Esophagus muscularis mucosa (tissue), 4 donors: ENCODE results near the gene BCAS1. TPM values are rescaled to one million over a fixed set of nuclear protein-coding genes. Genes with fewer than 3 reads are reported as not detected.

ENCODE experiments used
- DNase-seq: peaks from one replicate; pipeline ENCODE4 v3.0.0-alpha.2; 2017; ENCODE audit errors: extremely low spot score
- H3K27ac ChIP-seq, 4 donors: fragments of 200-600 bp; sonication (generic); replicated peaks in 1 of 4; 1 replicate in 3 of 4; 2 replicates in 1 of 4; pipeline ENCODE4 v1.5.1; 2016 to 2019; ENCODE audit warnings: mild to moderate bottlenecking in 1 of 4
- H3K27me3 ChIP-seq, 4 donors: fragments of 200-600 bp; sonication (generic); one replicate each; pipeline versions ENCODE4 v1.5.1 to v1.6.0; 2016 to 2019
- H3K36me3 ChIP-seq, 4 donors: fragments of 200-600 bp; sonication (generic); one replicate each; pipeline ENCODE4 v1.5.1; 2016 to 2019
- H3K4me1 ChIP-seq, 4 donors: fragments of 200-600 bp; sonication (generic); one replicate each; pipeline ENCODE4 v1.5.1; 2016 to 2019
- H3K4me3 ChIP-seq, 4 donors: fragments of 200-600 bp; sonication (generic); 1 replicate in 2 of 4; 2 replicates in 2 of 4; pipeline ENCODE4 v1.5.1; 2016 to 2019; ENCODE audit warnings: mild to moderate bottlenecking in 4 of 4, moderate library complexity in 1 of 4
- H3K9me3 ChIP-seq, 4 donors: fragments of 200-600 bp; sonication (generic); 1 replicate in 3 of 4; 2 replicates in 1 of 4; pipeline ENCODE4 v1.5.1; 2016 to 2019
- CTCF ChIP-seq, 3 experiments: fragments of 200-600 bp in 2 of 3; fragments of 450-650 bp in 1 of 3; sonication (generic) in 2 of 3; IDR thresholded peaks; one replicate each; pipeline ENCODE4 v1.5.1; 2017 to 2019; ENCODE audit warnings: antibody characterized with exemption in 3 of 3, mild to moderate bottlenecking in 2 of 3, moderate library complexity in 1 of 3
- EP300 ChIP-seq: sonication (generic); formaldehyde crosslinking; IDR thresholded peaks from one replicate; pipeline ENCODE4 v1.6.1; 2017; ENCODE audit warnings: antibody characterized with exemption
- POLR2A ChIP-seq: fragments of 450-650 bp; IDR thresholded peaks from one replicate; pipeline ENCODE4 v1.6.1; 2017; ENCODE audit warnings: antibody characterized with exemption, moderate library complexity, mild to moderate bottlenecking, low read depth
- POLR2AphosphoS5 ChIP-seq, 2 donors: sonication (generic); formaldehyde crosslinking; IDR thresholded peaks; one replicate each; pipeline ENCODE4 v1.6.1; 2017; ENCODE audit warnings: antibody characterized with exemption in 2 of 2
- WGBS: methylation state at CpG from one replicate; pipeline ENCODE4 v1.1.5; 2018; 5-methylcytosine and 5-hydroxymethylcytosine counted together
- intact Hi-C: fragments of 100-400 bp; cut with DNase I; formaldehyde crosslinking; loops from one replicate; pipeline ENCODE4 v1.15.1; 2023
- total RNA-seq, 4 donors: library from RNA; depleted of rRNA; stranded (reverse); fragments of >200 nt; gene quantifications; one replicate each; pipeline versions ENCODE4 v1.1.0 to v1.2.1, GENCODE V29; 2016

BCAS1 gene
- total RNA-seq, 4 donors from 2014 or later: 0.13 to 0.46 TPM; not detected in 2

GRCh38 chr20:54056762-54057639 lies 13.4 kb downstream of the BCAS1 start:
- DNase-seq: no peak
- no peaks in the 10 kb centered on the region for H3K9me3 ChIP-seq
- no peak overlapping the region for H3K4me3 ChIP-seq
- H3K4me1 ChIP-seq: peaks cover 0 to 2% (median 0%) of the 10 kb centered on the region in 4 donors
- TF ChIP-seq EP300 (no peak), CTCF (IDR thresholded peaks at IDR 0.05) (no peak), POLR2A (no peak), POLR2AphosphoS5 (IDR thresholded peaks at IDR 0.05) (no peak)
- H3K27me3 ChIP-seq: no peaks in the 10 kb centered on the region
- no peak overlapping the region for H3K27ac ChIP-seq
- 91% methylated on average over 3 of the region's 3 CpGs for WGBS
- intact Hi-C loops: no loop called here
- no peaks in the 10 kb centered on the region for H3K36me3 ChIP-seq

- WGBS: 80% methylated on average over 5 of the region's 5 CpGs
- H3K4me3 ChIP-seq: no peak overlapping the region
- H3K27ac ChIP-seq: no peak overlapping the region
- no peaks in the 10 kb centered on the region for H3K4me1 ChIP-seq
- TF ChIP-seq POLR2AphosphoS5 (IDR thresholded peaks at IDR 0.05) (no peak), POLR2A (no peak), EP300 (no peak), CTCF (IDR thresholded peaks at IDR 0.05) (no peak)
- intact Hi-C loops: no loop called here
- peaks cover 0 to 4% (median 0%) of the 10 kb centered on the region in 4 donors for H3K9me3 ChIP-seq
- DNase-seq: no peak
- no peaks in the 10 kb centered on the region for H3K27me3 ChIP-seq
- no peaks in the 10 kb centered on the region for H3K36me3 ChIP-seq
These were observed 15.9 kb downstream of the BCAS1 start for GRCh38 chr20:54054516-54054915.

GRCh38 chr20:54051068-54051467 lies 19.3 kb downstream of the BCAS1 start:
- no peaks in the 10 kb centered on the region for H3K4me1 ChIP-seq
- H3K36me3 ChIP-seq: no peaks in the 10 kb centered on the region
- H3K4me3 ChIP-seq: no peak overlapping the region
- no peak overlapping the region for H3K27ac ChIP-seq
- intact Hi-C loops: no loop called here
- no peak for DNase-seq
- H3K9me3 ChIP-seq: peaks cover 0 to 4% (median 0%) of the 10 kb centered on the region in 4 donors
- 75% methylated on average over 2 of the region's 2 CpGs for WGBS
- no peak for TF ChIP-seq EP300
- no peak for TF ChIP-seq POLR2A
- no peak for TF ChIP-seq POLR2AphosphoS5 (IDR thresholded peaks at IDR 0.05)
- TF ChIP-seq CTCF (IDR thresholded peaks at IDR 0.05): no peak
- no peaks in the 10 kb centered on the region for H3K27me3 ChIP-seq

- H3K27ac ChIP-seq: no peak overlapping the region
These were observed 21.4 kb downstream of the BCAS1 start for GRCh38 chr20:54048891-54049545.

More at GRCh38 chr20:54048891-54049545, 21.4 kb downstream of the BCAS1 start:
- TF ChIP-seq POLR2AphosphoS5 (IDR thresholded peaks at IDR 0.05): no peak
- TF ChIP-seq CTCF (IDR thresholded peaks at IDR 0.05): no peak
- no peak for TF ChIP-seq EP300
- H3K4me1 ChIP-seq: no peaks in the 10 kb centered on the region
- H3K36me3 ChIP-seq: no peaks in the 10 kb centered on the region
- intact Hi-C loops: no loop called here
- H3K27me3 ChIP-seq: no peaks in the 10 kb centered on the region
- H3K4me3 ChIP-seq: no peak overlapping the region
- H3K9me3 ChIP-seq: peaks cover 0 to 4% (median 0%) of the 10 kb centered on the region in 4 donors
- 62% methylated on average over 3 of the region's 3 CpGs for WGBS
- no peak for DNase-seq
